ENCODE measurements around the gene BACH2. TPM values are rescaled to one million over a fixed set of nuclear protein-coding genes. Genes with fewer than 3 reads are reported as not detected.

BACH2 gene
- polyA plus RNA-seq, 1 of the 3 experiments (the other 2 are of a cell fraction) = 0.46 TPM

- Histone ChIP-seq H3K9me2 (no peaks in the 10 kb centered on the region), H3K27ac (ENCODE audit: low read depth in 2 of 2, low read length in 1 of 2) (peak overlapping the region; percentile 63 to 74), H3F3A (replicated peaks; ENCODE audit: insufficient read depth) (peaks cover 18% of the 10 kb centered on the region), H3K4me2 (peak overlapping the region; percentile 53), H3K27me3 (ENCODE audit: insufficient read depth) (no peaks in the 10 kb centered on the region), H3K9me3 (no peaks in the 10 kb centered on the region), H3K79me2 (ENCODE audit: insufficient read depth) (no peaks in the 10 kb centered on the region), H3K9ac (peak overlapping the region; percentile 8; the same call in 1 of the 2 replicates), H4K20me1 (ENCODE audit: insufficient read depth) (no peaks in the 10 kb centered on the region), H3K4me1 (ENCODE audit: control insufficient read depth in 1 of 2, insufficient read depth in 2 of 2, low read depth in 1 of 2, low read length in 1 of 2) (peaks cover 23% of the 10 kb centered on the region in 2 experiments), H2AFZ (ENCODE audit: low read depth) (peak overlapping the region; percentile 53; the same call in 1 of the 2 replicates), H3K4me3 (ENCODE audit: low read depth in 2 of 2, low read length in 1 of 2) (peak overlapping the region in 1 of 2 experiments; percentile 11; a peak in 1 of 4 replicates), H3K36me3 (replicated peaks in 1 of 2; ENCODE audit: control insufficient read depth in 1 of 2, insufficient read depth in 2 of 2, low read length in 1 of 2) (no peaks in the 10 kb centered on the region)
- peak; percentile 51; the same call in 1 of the 2 replicates for TF ChIP-seq RCOR1 (IDR thresholded peaks at IDR 0.05; ENCODE audit: low read length)
- 0 out of 2 replicates have a peak, but pooled peaks have one; percentile 15 for TF ChIP-seq TEAD4 (IDR thresholded peaks at IDR 0.05; ENCODE audit: borderline replicate concordance, insufficient read depth)
- TF ChIP-seq IRF3 (IDR thresholded peaks at IDR 0.05; ENCODE audit: low read depth, low read length) = no peak
- TF ChIP-seq SMC3 (IDR thresholded peaks at IDR 0.05; ENCODE audit: low read depth, low read length) = no peak
- peak; percentile 69; the same call in 1 of the 2 replicates for TF ChIP-seq MEF2A (IDR thresholded peaks at IDR 0.05; ENCODE audit: borderline replicate concordance, low read depth)
- TF ChIP-seq JUND (IDR thresholded peaks at IDR 0.05) = peak; percentile 57
- TF ChIP-seq FOXM1 (IDR thresholded peaks at IDR 0.05; ENCODE audit: low read depth) = no peak
- TF ChIP-seq MAX (IDR thresholded peaks at IDR 0.05; ENCODE audit: low read depth) = no peak
- TF ChIP-seq NFIC (IDR thresholded peaks at IDR 0.05; ENCODE audit: borderline replicate concordance) = no peak
- TF ChIP-seq USF1 (IDR thresholded peaks at IDR 0.05; ENCODE audit: borderline replicate concordance, low read depth) = no peak
- TF ChIP-seq USF2 (IDR thresholded peaks at IDR 0.05; ENCODE audit: borderline replicate concordance, low read depth, low read length) = no peak
- TF ChIP-seq TCF12 (IDR thresholded peaks at IDR 0.05) = peak; percentile 81
- no peak; the same call in 1 of the 2 replicates for TF ChIP-seq FOSL2 (IDR thresholded peaks at IDR 0.05; ENCODE audit: borderline replicate concordance, low read depth)
- TF ChIP-seq REST (IDR thresholded peaks at IDR 0.05; ENCODE audit: low read depth, low read length) = no peak
- peak in 1 of 2 experiments; percentile 56; a peak in 1 of 4 replicates for TF ChIP-seq EP300 (IDR thresholded peaks at IDR 0.05; ENCODE audit: borderline replicate concordance in 1 of 2, low read depth in 1 of 2, low read length in 1 of 2)
- no peak for TF ChIP-seq RAD21 (IDR thresholded peaks at IDR 0.05; ENCODE audit: low read length)
- peak; percentile 76 for TF ChIP-seq PBX3 (IDR thresholded peaks at IDR 0.05)
- no peak for TF ChIP-seq GABPA (IDR thresholded peaks at IDR 0.05; ENCODE audit: low read depth)
- no peak for TF ChIP-seq YY1 (IDR thresholded peaks at IDR 0.05; ENCODE audit: low read depth)
- ChIA-PET CTCF (interaction anchor here (0.7 kb wide), 1 partner anchor 392 kb away, joined by 3 read pairs; no protein-coding TSS in a partner anchor), POLR2A (no interaction called here)
- DNase-seq = no peak
- 58% methylated on average over 5 of the region's 5 CpGs for WGBS (ENCODE audit: low lambda C conversion rate)
These were observed 209.4 kb downstream of the BACH2 start for GRCh38 chr6:90087106-90087833.

Data from SK-N-SH (cell line).